ENCODE data around the gene TMPRSS6. TPM values are rescaled to one million over a fixed set of nuclear protein-coding genes. Genes with fewer than 3 reads are reported as not detected.

TMPRSS6 gene
- total RNA-seq, 1 donor from 2014 or later, result 7.6 TPM

- Mint-ChIP-seq H3K4me1 (ENCODE audit: unreplicated experiment) (peaks cover 4% of the 10 kb centered on the region), H3K36me3 (no peaks in the 10 kb centered on the region), H3K4me3 (no peak overlapping the region), H3K27ac (no peak overlapping the region), H3K27me3 (peaks cover 19% of the 10 kb centered on the region), H3K9me3 (no peaks in the 10 kb centered on the region)
- DNase-seq (ENCODE audit: extremely low spot score, unreplicated experiment), result no peak
- TF ChIP-seq, protein P1, sequence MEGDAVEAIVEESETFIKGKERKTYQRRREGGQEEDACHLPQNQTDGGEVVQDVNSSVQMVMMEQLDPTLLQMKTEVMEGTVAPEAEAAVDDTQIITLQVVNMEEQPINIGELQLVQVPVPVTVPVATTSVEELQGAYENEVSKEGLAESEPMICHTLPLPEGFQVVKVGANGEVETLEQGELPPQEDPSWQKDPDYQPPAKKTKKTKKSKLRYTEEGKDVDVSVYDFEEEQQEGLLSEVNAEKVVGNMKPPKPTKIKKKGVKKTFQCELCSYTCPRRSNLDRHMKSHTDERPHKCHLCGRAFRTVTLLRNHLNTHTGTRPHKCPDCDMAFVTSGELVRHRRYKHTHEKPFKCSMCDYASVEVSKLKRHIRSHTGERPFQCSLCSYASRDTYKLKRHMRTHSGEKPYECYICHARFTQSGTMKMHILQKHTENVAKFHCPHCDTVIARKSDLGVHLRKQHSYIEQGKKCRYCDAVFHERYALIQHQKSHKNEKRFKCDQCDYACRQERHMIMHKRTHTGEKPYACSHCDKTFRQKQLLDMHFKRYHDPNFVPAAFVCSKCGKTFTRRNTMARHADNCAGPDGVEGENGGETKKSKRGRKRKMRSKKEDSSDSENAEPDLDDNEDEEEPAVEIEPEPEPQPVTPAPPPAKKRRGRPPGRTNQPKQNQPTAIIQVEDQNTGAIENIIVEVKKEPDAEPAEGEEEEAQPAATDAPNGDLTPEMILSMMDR (conservative IDR thresholded peaks at IDR 0.05), result no peak
Measured at GRCh38 chr22:37119872-37120271, 10.4 kb upstream of the TMPRSS6 start.

GRCh38 chr22:37118083-37118482 is 8.6 kb upstream of the TMPRSS6 start:
- Mint-ChIP-seq H3K36me3 (no peaks in the 10 kb centered on the region), H3K9me3 (no peaks in the 10 kb centered on the region), H3K27ac (no peak overlapping the region), H3K4me3 (no peak overlapping the region), H3K4me1 (ENCODE audit: unreplicated experiment) (peaks cover 4% of the 10 kb centered on the region), H3K27me3 (peaks cover 28% of the 10 kb centered on the region)
- TF ChIP-seq, protein P1 (conservative IDR thresholded peaks at IDR 0.05), result no peak
- DNase-seq (ENCODE audit: extremely low spot score, unreplicated experiment), result no peak

- TF ChIP-seq, protein P1 (conservative IDR thresholded peaks at IDR 0.05), result no peak
- H3K9me3 Mint-ChIP-seq, result no peaks in the 10 kb centered on the region
Measured at GRCh38 chr22:37117092-37117491, 7.6 kb upstream of the TMPRSS6 start.

DNA sequence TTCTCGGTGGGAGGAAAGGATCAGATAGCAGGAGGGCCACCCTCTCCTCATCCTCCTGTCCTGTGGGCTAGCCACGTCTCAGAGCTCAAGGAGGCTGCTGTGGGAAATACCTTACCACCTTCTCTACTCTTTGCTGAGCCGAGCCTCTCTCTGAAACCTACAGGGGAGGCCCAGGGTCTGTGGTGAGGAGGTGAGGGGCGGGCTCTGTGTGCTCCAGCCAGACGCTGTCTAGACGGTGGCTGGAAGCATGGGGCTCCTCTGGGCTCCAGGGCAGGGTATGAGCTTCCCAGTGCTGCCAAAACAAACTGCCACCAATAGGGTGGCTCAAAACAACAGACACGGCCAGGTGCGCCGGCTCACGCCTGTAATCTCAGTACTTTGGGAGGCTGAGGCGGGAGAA is 5.5 kb upstream of the TMPRSS6 start:
- peaks cover 24% of the 10 kb centered on the region for H3K27me3 Mint-ChIP-seq
- peaks cover 4% of the 10 kb centered on the region for H3K4me1 Mint-ChIP-seq (ENCODE audit: unreplicated experiment)
- H3K4me3 Mint-ChIP-seq, result no peak overlapping the region
- H3K36me3 Mint-ChIP-seq, result no peaks in the 10 kb centered on the region
- TF ChIP-seq, protein P1 (conservative IDR thresholded peaks at IDR 0.05), result no peak
- DNase-seq (ENCODE audit: extremely low spot score, unreplicated experiment), result no peak
- H3K27ac Mint-ChIP-seq, result no peak overlapping the region
- H3K9me3 Mint-ChIP-seq, result no peaks in the 10 kb centered on the region

More at GRCh38 chr22:37117092-37117491, 7.6 kb upstream of the TMPRSS6 start:
- Mint-ChIP-seq H3K27ac (no peak overlapping the region), H3K4me1 (ENCODE audit: unreplicated experiment) (peaks cover 4% of the 10 kb centered on the region), H3K36me3 (no peaks in the 10 kb centered on the region), H3K27me3 (peaks cover 21% of the 10 kb centered on the region), H3K4me3 (no peak overlapping the region)
- no peak for DNase-seq (ENCODE audit: extremely low spot score, unreplicated experiment)

DNA sequence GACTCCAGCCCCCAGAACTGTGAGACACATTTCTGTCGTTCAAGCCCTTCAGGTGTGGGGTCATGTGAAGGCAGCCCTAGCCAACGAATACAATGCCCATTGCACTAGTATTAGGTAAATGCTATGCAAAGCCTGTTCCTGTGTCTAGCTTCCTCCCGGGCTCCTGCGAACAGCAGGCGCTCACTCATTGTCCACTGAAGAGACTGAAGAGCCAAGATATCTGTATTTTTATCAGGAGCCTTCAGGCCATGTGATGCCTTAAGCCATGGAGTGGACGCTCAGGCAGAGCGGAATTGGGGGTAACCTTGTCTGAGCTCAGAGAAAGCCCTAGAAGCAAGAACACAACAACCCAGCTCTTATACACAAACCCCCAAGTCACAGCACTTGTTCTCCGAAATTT is 4.2 kb upstream of the TMPRSS6 start:
- Mint-ChIP-seq H3K27me3 (peaks cover 24% of the 10 kb centered on the region), H3K27ac (no peak overlapping the region), H3K9me3 (no peaks in the 10 kb centered on the region), H3K36me3 (no peaks in the 10 kb centered on the region), H3K4me1 (ENCODE audit: unreplicated experiment) (no peaks in the 10 kb centered on the region), H3K4me3 (no peak overlapping the region)
- no peak for DNase-seq (ENCODE audit: extremely low spot score, unreplicated experiment)
- TF ChIP-seq, protein P1 (conservative IDR thresholded peaks at IDR 0.05), result no peak
